GM21360 (cell line): ENCODE data around the gene CEP97.
"Not testable (repeated sequence)": the region's sequence is repeated elsewhere in the genome, so short reads cannot be mapped to it uniquely, and the experiment has no call there.

ENCODE experiments used
- ATAC-seq: cut with Tn5 transposase; IDR thresholded peaks from one replicate; pipeline ENCODE4 v1.9.1; 2021; ENCODE audit warnings: mild to moderate bottlenecking, moderate library complexity; ENCODE audit not compliant: unreplicated experiment

CEP97 gene

DNA sequence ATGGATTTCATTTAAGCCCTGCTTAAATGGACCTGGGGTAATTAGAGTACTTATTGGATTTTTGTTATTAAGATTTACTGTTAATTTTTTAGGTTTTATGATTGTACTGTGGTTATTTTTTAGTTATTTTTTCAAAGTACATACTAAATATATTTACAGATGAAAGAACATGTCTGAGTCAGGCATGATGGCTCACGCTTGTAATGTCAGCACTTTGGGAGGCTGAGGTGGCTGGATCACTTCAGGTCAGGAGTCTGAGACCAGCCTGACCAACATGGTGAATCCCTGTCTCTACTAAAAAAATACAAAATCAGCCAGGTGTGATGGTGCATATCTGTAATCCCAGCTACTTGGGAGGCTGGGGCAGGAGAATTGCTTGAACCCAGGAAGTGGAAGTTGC, 21.7 kb upstream of the CEP97 start:
- ATAC-seq = no peak

DNA sequence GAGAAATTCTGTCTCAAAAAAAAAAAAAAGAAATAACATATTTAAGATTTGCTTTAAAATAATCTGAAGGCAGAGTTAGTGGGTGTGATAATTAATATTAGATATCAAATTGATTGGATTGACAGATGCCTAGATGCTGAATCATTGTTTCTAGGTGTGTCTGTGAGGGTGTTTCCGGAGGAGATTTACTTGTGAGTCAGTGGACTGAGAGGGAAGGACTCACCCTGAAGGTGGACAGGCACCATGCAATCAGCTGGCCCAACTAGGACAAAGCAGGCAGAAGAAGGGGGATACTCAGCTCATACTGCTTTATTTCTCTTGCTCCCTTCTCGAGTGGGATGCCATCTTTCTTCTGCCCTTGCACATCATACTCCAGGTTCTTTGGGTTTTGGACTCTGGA, 21.2 kb upstream of the CEP97 start:
- no peak for ATAC-seq

DNA sequence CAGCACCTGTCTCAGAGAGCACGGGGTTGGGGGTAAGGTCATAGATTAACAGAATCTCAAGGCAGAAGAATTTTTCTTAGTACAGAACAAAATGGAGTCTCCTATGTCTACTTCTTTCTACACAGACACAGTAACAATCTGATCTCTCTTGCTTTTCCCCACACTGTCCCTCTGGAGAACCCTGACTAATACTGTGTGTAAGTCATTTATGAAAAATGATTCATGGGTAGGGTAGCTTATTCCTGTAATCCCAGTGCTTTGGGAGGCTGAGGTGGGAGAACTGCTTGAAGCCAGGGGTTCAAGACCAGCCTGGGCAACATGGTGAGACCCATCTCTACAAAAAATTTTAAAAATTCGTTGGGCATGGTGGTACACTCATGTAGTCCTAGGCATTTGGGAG, 19.8 kb upstream of the CEP97 start:
- not testable (repeated sequence) for ATAC-seq

DNA sequence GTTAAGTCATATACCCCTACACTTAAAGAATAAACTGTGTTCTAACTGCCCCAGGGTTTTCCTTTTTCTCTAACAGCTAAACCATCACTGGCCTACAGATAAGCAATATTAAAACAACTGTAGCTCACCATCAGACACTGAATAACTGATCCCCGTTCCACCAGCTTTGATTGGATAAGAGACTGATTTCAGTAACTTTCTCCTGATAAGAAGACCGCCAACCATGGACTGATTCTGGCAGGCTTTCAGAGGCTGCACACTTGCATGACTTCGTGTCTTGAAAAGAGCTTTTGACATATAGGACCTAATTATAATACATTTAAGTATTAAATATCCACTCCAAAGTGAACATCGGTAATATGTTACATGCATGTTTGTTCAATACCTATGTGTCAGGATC, 15.3 kb upstream of the CEP97 start:
- ATAC-seq = no peak

DNA sequence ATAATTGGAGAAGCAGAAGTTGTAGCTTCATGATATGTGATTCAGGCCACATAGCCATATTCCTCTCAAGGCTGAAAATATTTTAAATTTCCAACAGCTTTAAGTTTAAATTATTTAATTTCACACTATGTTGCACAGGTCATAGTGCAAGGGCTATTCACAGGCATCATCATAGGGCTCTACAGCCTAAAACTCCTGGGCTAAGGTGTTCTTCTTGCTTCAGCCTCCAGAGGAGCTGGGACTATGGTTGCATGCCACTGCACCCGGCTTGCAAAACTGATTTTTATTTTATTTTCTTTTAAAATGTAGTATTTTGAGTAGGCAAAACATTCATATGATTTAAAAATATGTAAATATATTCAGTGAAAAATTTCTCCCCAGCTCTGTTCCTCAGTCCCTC, 6.0 kb upstream of the CEP97 start:
- ATAC-seq = no peak

DNA sequence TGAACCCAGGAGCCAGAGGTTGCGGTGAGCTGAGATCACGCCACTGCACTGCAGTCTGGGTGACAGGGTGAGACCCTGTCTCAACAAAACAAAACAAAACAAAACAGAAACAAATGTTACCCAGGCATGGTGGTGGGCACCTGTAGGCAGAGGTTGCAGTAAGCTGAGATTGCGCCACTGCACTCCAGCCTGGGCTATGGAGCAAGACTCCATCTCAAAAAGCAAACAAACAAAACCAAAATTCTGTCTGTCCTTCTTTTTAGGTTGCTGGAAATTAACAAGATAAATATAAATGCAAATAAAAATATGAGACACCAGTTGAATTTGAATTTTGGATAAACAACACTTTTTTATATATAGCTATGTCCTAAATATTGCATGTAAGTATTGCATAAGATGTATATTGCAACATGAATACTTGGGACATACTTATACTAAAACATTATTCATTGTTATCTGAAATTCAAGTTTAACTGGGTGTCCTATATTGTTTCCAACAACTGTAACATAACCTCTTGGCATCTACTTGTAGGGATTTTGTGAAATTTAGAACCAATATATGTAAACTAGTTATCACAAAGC, 4.7 kb upstream of the CEP97 start:
- ATAC-seq = no peak

DNA sequence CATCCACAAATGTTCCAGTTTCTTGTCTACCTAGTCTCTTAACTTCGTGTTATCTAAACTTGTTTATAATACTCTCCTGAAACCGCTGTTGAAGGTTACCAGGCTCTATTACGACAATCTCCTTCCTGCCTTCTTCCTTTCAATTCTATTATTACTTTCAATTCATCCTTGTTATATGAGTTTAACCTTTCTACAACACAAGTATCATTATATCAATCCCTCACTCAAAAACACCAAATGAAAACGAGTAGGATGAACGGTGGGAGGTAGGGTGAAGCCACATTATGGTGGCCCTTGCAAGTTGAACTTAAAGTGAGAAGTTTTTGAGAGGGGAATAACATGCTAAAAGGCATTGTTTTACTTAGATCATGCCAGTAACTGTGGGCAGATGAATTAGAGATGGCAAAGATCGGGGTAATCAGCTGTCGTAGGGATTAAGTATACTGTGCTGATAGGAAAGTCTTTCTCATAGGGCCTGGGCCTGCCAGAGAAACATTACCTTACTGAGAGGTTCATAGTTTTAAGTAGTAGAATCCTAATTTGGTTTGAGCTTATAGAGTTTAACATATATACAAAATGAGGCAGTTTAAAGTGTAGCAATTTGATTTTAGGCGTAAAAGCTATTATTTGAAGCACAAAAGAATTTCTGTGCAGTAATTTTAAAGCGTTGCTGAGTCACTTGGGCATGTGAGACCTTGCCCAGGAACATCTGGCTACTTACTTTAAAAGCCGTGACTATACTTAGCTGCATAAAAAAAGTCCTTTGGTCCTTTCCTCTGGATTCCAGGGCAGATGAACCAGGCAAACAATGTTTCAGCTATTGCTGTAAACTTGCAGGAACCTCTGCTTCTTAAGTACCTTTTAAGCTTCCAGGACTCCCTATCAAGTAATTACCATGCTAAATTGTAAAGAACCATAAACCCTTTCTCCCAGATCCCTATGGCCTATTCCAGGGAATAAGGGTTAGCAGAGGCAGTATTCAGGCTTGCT, 3.3 kb upstream of the CEP97 start:
- ATAC-seq = no peak

DNA sequence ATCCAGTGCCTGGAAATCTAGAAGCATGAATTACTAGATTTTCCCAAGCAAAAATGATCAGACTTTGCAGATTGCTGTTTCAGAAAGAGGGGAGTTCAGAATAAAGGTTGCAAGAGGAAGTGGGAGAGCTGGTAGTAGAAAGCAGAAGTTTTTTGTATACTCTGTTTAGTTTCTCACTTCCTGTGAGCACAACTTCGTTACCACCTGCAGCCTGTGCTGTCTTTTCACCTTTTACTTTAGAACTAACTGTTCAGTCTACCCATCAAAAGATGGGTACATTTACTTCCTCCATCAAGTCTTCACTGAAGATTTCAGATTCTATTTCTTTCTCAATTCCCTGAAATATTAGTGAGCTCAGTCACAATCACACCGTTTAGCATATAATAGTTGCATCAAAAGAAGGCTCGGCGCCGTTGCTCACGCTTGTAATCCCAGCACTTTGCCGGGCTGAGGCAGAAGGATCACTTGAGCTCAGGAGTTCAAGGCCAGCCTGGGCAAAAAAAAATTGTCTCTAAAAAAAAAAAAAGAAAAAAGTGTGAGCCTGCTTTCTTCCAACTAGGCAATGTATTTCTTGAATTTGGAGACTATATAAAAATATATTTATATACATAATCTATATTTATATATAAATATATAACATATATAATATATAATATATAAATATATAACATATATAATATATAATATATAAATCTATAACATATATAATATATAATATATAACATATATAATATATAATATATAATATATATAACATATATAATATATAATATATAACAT, 1.8 kb upstream of the CEP97 start:
- peak; percentile 47 for ATAC-seq

DNA sequence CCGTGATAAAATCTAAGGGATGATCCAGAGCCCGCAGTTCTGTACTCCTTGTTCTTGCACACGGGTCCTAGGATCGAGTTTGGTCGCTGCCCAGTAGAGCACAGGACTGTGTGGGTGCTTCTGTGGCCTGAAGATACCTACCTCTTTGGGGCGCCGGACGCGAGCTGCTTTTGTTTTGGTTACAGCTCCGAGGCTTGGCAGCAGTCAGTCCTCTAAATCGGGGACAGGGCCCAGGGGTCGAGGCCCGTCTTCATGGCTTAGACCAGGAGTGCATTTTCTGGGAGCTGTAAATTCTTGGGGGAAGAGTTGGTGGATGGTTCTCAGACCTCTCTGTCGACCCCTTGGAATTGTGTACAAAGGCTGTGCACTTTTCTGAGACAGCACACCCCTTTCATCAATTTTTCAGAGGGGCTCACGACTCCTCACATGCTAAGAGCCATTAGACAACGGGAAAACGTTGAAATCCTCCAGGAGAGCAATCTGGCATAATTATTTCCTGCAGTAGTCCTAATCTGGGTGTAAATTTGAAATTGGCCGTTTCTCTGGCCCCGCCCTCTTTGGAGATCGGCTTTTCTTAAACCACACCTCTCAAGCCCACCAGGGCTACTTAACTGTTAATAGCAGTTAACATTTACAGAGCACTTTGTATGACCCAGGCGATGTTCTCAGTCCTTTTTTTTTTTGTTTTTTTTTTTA, 928 bp downstream of the CEP97 start:
- peak; percentile 3 for ATAC-seq

DNA sequence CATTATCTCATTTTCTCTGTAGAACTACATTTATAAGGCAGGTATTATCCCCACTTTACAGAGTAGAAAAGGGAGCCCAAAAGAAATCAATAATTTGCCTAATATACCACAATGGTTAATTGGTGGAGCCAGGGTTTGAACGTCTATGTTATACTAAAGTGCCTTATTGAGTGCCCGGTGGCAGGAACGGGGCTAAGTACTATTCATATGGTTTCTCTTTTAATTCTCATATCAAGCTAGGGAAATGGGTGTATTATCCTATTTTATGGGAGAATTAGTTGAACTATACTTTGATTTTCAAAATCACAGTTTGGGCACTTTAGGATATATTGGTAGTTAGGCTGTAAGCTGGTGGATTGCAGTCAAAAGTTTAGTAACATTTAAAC, 1.5 kb downstream of the CEP97 start:
- ATAC-seq = no peak

DNA sequence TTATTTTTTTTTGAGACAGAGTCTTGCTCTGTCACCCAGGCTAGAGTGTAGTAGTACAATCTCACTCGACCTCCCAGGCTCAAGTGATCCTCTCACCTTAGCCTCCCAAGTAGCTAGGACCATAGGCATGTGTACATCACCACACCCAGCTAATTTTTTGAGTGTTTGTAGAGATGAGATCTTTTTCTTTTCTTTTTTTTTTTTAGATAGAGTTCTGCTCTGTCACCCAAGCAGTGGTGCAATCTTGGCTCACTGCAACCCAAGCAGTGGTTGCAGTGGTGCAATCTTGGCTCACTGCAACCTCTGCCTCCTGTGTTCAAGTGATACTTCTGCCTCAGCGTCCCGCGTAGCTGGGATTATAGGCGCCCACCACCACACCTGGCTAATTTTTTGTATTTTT, 5.2 kb downstream of the CEP97 start:
- no peak for ATAC-seq

DNA sequence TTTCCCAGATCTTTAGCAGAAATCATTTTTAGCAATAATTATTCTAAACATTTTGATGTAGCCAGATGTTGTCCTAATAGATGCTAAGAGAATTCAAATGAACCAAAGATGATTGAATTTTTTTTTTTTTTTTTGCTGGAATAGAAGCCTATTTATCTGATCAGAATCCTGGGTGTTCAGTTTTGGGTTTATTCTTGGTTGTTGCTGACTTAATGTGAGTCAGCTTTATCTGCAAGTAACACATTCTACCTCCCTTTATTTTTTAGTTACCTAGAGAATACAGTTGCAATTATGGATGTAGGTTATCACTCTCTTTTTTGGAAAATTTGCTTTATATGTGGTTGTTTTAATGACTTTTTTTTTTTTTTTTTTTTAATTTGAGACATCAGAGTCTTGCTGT, 6.4 kb downstream of the CEP97 start:
- ATAC-seq = no peak

DNA sequence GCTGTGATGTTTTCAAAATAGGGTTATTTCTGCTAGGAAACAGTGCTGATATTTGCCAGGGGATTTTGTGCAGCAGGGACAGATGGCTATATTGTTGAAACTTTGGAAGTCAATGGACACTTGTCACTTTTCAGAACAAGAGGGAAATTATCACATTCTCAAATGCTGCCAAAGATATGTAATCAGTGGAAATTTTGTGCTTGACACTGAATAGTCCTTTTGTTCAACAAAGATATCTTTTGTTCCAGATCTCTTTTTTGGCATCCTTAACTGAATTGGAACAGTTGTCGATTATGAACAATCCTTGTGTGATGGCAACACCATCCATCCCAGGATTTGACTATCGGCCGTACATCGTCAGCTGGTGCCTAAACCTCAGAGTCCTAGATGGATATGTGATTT, 7.8 kb downstream of the CEP97 start:
- ATAC-seq = no peak

DNA sequence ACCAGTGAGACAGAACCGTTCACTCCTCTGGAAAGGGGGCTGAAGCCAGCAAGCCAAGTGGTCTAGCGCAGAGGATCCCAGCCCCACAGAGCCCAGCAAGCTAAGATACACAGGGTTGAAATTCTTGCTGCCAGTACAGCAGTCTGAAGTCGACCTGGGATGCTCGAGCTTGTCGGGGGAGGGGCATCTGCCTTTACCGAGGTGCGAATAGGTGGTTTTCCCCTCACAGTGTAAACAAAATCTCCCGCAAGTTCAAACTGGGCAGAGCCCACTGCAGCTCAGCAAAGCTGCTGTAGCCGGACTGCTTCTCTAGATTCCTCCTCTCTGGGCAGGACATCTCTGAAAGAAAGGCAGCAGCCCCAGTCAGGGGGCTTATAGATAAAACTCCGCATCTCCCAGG, 11.4 kb downstream of the CEP97 start:
- ATAC-seq = no peak

DNA sequence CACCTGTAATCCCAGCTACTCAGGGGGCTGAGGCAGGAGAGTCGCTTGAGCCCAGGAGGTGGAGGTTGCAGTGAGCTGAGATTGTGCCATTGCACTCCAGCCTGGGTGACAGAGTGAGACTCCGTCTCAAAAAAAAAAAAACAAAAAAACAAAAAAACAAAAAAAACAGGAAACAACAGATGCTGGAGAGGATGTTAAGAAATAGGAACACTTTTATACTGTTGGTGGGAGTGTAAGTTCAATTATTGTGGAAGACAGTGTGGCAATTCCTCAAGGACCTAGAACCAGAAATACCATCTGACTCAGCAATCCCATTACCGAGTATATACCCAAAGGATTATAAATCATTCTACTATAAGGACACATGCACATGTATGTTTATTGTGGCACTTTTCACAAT, 17.5 kb downstream of the CEP97 start:
- not testable (repeated sequence) for ATAC-seq

DNA sequence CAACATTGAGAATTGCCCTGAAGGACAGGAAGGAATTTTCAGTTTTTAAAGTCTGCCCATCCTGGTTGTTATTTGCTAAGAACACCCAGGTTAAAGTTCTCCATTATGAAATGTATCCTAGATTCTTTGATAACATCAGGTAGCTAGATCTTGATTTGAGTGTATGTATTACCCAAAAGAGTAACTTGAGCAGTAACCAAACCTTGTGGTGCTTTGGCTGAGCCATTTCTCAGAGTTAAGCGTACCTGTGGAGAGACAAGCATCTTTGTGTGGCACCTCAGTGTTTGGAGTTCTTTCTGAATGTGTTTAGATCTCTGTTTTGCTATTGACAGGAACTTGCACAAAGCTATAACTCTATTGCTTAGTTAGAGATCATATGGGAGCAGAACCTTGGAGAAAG, 20.4 kb downstream of the CEP97 start:
- ATAC-seq = no peak

DNA sequence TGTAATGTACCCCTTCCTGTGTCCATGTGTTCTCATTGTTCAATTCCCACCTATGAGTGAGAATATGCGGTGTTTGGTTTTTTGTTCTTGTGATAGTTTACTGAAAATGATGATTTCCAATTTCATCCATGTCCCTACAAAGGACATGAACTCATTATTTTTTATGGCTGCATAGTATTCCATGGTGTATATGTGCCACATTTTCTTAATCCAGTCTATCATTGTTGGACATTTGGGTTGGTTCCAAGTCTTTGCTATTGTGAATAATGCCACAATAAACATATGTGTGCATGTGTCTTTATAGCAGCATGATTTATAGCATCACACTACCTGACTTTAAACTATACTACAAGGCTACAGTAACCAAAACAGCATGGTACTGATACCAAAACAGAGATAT, 21.5 kb downstream of the CEP97 start:
- ATAC-seq = not testable (repeated sequence)

DNA sequence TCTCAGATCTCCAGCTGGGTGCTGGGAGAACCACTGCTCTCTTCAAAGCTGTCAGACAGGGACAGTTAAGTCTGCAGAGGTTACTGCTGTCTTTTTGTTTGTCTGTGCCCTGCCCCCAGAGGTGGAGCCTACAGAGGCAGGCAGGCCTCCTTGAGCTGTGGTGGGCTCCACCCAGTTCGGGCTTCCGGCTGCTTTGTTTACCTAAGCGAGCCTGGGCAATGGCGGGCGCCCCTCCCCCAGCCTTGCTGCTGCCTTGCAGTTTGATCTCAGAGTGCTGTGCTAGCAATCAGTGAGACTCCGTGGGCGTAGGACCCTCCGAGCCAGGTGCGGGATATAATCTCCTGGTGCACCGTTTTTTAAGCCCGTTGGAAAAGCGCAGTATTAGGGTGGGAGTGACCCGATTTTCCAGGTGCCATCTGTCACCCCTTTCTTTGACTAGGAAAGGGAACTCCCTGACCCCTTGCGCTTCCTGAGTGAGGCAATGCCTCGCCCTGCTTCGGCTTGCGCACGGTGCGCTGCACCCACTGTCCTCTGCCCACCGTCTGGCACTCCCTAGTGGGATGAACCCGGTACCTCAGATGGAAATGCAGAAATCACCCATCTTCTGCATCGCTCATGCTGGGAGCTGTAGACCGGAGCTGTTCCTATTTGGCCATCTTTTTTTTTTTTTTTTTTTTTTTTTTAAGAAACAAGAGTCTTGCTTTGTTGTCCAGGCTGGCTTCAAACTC, 29.1 kb downstream of the CEP97 start:
- not testable (repeated sequence) for ATAC-seq

DNA sequence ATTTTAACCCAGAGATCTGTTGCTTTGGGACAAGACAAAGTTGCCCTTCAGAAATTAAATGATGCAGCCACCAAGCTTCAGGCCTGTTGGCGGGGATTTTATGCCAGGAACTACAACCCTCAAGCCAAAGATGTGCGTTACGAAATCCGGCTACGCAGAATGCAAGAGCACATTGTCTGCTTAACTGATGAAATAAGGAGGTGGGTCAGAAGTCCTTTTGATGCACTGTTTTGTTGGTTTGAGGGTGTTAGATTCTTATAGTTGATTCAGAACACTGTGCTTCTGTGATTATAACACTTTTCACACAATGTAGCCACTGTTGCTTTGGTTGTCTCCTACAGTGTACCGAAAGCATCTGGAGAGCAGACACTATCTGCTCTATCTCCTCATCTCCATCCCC, 33.8 kb downstream of the CEP97 start:
- no peak for ATAC-seq

DNA sequence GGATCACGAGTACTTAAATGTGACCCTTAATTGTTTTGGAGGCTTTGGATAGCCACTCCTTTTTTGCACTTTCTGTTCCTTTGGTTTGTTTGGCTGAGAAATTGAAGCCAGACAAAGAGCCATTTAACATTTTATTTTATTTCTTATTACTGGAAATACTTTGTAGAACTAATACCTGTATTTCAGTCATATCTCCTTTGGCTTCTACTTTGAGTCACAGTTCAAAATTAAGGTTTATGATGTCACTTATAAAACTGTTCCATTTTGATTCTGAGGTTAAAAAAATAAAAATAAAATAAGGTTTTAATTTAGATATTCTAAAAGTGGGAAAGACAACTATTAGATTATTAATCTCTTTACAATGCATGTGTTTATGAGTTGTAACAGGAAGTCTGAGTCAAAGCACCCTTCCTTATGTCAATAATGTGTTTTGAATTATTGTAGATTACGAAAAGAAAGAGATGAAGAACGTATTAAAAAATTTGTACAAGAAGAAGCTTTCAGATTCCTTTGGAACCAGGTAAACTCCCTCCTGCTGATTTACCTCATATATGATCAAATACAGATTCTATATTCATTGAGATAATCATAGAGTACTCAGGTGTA, 37.7 kb downstream of the CEP97 start:
- no peak for ATAC-seq
